GM21737 (cell line): Measurements from ENCODE around the gene PRR22.

ENCODE experiments used
- ATAC-seq: cut with Tn5 transposase; IDR thresholded peaks from one replicate; pipeline ENCODE4 v1.9.1; 2021; ENCODE audit warnings: mild to moderate bottlenecking, moderate library complexity; ENCODE audit not compliant: unreplicated experiment

The PRR22 gene

GRCh38 chr19:5814123-5814851, 29.7 kb upstream of the PRR22 start:
- ATAC-seq = no peak

- no peak for ATAC-seq
Observed at GRCh38 chr19:5811117-5811516, 26.6 kb upstream of the PRR22 start.

- ATAC-seq = no peak
Observed at GRCh38 chr19:5809469-5809868, 24.9 kb upstream of the PRR22 start.

- ATAC-seq = no peak
Observed at GRCh38 chr19:5809053-5809452, 24.5 kb upstream of the PRR22 start.

- no peak for ATAC-seq
Observed at GRCh38 chr19:5808120-5808816, 23.7 kb upstream of the PRR22 start.

- ATAC-seq = no peak
Observed at GRCh38 chr19:5806905-5807304, 22.4 kb upstream of the PRR22 start.

- no peak for ATAC-seq
Observed at GRCh38 chr19:5806133-5806489, 21.6 kb upstream of the PRR22 start.

- ATAC-seq = no peak
Observed at GRCh38 chr19:5805462-5806132, 21.1 kb upstream of the PRR22 start.

- ATAC-seq = no peak
Observed at GRCh38 chr19:5804516-5805461, 20.2 kb upstream of the PRR22 start, which contains the start of gene NRTN. NRTN (plus strand) TSS chr19:5805067; CDS start chr19:5824166, 19,099 bp downstream.

GRCh38 chr19:5803752-5804515, 19.4 kb upstream of the PRR22 start:
- ATAC-seq = peak; percentile 61

- ATAC-seq = no peak
Observed at GRCh38 chr19:5803441-5803751, 18.9 kb upstream of the PRR22 start.

- no peak for ATAC-seq
Observed at GRCh38 chr19:5801796-5802619, 17.5 kb upstream of the PRR22 start.

- ATAC-seq = no peak
Observed at GRCh38 chr19:5800361-5801270, 16.1 kb upstream of the PRR22 start.

GRCh38 chr19:5799247-5800241, 15.0 kb upstream of the PRR22 start:
- no peak for ATAC-seq

- ATAC-seq = no peak
Observed at GRCh38 chr19:5798244-5798643, 13.7 kb upstream of the PRR22 start.

- ATAC-seq = no peak
Observed at GRCh38 chr19:5795382-5795919, 10.9 kb upstream of the PRR22 start.

GRCh38 chr19:5793188-5793587, 8.6 kb upstream of the PRR22 start:
- no peak for ATAC-seq
